HepG2 (cell line): ENCODE measurements around the gene NCOA6. TPM values are rescaled to one million over a fixed set of nuclear protein-coding genes. Genes with fewer than 3 reads are reported as not detected.

ENCODE experiments used
- ATAC-seq: fragments of 200-7000 bp; cut with Tn5 transposase; 3 replicates; pipeline ENCODE4 v1.9.1; 2020; ENCODE audit warnings: mild to moderate bottlenecking, moderate library complexity
- BruUV-seq: library from RNA; stranded (reverse); fragments of 400-500 nt; replicated peaks from 2 replicates; lab custom pipeline; 2021; lab: Mats Ljungman, UMichigan
- CTCF ChIA-PET: fragments of 300-600 bp; formaldehyde crosslinking; extraction: SDS; loops from one replicate; lab custom pipeline; 2021; ENCODE audit warnings: low total read pairs, inconsistent platforms, low intra/inter-chr PET ratio; lab: Yijun Ruan, JAX
- POLR2A ChIA-PET: fragments of 350-600 bp; sonication (Branson Sonifier 250); formaldehyde crosslinking; loops from one replicate; lab custom pipeline; 2020; ENCODE audit warnings: antibody characterized with exemption, inconsistent platforms; lab: Yijun Ruan, JAX
- DNase-seq: peaks from one replicate; pipeline ENCODE4 v3.0.0-alpha.2; 2015; ENCODE audit warnings: low spot score
- FAIRE-seq: peaks from 3 replicates; lab custom pipeline; 2011; peaks lifted over from hg19 to GRCh38; lab: Jason Lieb, UNC
- H2AFZ ChIP-seq: one replicate; pipeline ENCODE4 v1.6.1; 2011; ENCODE audit warnings: low read length, inconsistent platforms
- H3K27ac ChIP-seq: fragments of 300-600 bp; 3 replicates; pipeline ENCODE4 v1.8.0; 2011; ENCODE audit warnings: mixed run types, mild to moderate bottlenecking, mixed read lengths, low read length, inconsistent platforms; ENCODE audit not compliant: insufficient read depth; ENCODE audit errors: extremely low read length
- H3K27me3 ChIP-seq, 2 experiments: fragments of 200-600 bp in 1 of 2; 2 replicates in 1 of 2; 3 replicates in 1 of 2; pipeline versions ENCODE4 v1.6.0 to v1.8.0; 2011; ENCODE audit warnings: low read length in 2 of 2, mild to moderate bottlenecking in 2 of 2, moderate library complexity in 2 of 2, inconsistent platforms in 1 of 2; ENCODE audit not compliant: insufficient read depth in 2 of 2, control insufficient read depth in 1 of 2
- H3K36me3 ChIP-seq, 2 experiments: fragments of 200-600 bp in 1 of 2; replicated peaks in 1 of 2; 2 replicates in 1 of 2; 3 replicates in 1 of 2; pipeline versions ENCODE4 v1.5.1 to v1.8.0; 2011; ENCODE audit warnings: low read length in 2 of 2, inconsistent platforms in 1 of 2; ENCODE audit not compliant: insufficient read depth in 2 of 2, control insufficient read depth in 1 of 2
- H3K4me1 ChIP-seq: 2 replicates; pipeline ENCODE4 v1.5.1; 2012; ENCODE audit warnings: low read length, inconsistent platforms; ENCODE audit not compliant: insufficient read depth
- H3K4me2 ChIP-seq: 2 replicates; pipeline ENCODE4 v1.6.0; 2011; ENCODE audit warnings: low read depth, low read length, inconsistent platforms
- H3K4me3 ChIP-seq, 3 experiments: fragments of 200-600 bp in 1 of 3; sonication (generic), shearing (Covaris generic) in 1 of 3; replicated peaks in 1 of 3; 2 replicates each; pipeline ENCODE4 v1.5.1; 2011 to 2016; ENCODE audit warnings: low read length in 3 of 3, inconsistent platforms in 2 of 3, low read depth in 2 of 3, mild to moderate bottlenecking in 2 of 3, control low read depth in 1 of 3, mixed read lengths in 1 of 3; ENCODE audit not compliant: insufficient read depth in 1 of 3
- H3K79me2 ChIP-seq: one replicate; pipeline ENCODE4 v1.6.1; 2011; ENCODE audit warnings: low read length, inconsistent platforms; ENCODE audit not compliant: insufficient read depth
- H3K9ac ChIP-seq: 2 replicates; pipeline ENCODE4 v1.6.0; 2011; ENCODE audit warnings: mild to moderate bottlenecking, low read depth, low read length, inconsistent platforms; ENCODE audit not compliant: insufficient read depth
- H3K9me3 ChIP-seq: 2 replicates; pipeline ENCODE4 v1.5.1; 2012; ENCODE audit warnings: mild to moderate bottlenecking, low read length
- H4K20me1 ChIP-seq: 2 replicates; pipeline ENCODE4 v1.6.0; 2011; ENCODE audit warnings: inconsistent platforms, mild to moderate bottlenecking, low read length, moderate library complexity; ENCODE audit not compliant: insufficient read depth
- HBP1 ChIP-seq: IDR thresholded peaks from 2 replicates; pipeline ENCODE4 v1.6.1; 2016; ENCODE audit warnings: low read depth, control low read depth
- HOXA9 ChIP-seq: sonication (generic); formaldehyde crosslinking; IDR thresholded peaks from 2 replicates; pipeline ENCODE4 v1.8.1; 2022; ENCODE audit warnings: missing genetic modification reagents, mild to moderate bottlenecking, moderate library complexity, borderline replicate concordance
- KLF9 ChIP-seq: IDR thresholded peaks from 2 replicates; pipeline ENCODE4 v1.6.1; 2016; ENCODE audit warnings: low read depth
- MEIS2 ChIP-seq: sonication (generic); formaldehyde crosslinking; IDR thresholded peaks from 2 replicates; pipeline ENCODE4 v1.9.0; 2021; ENCODE audit warnings: mild to moderate bottlenecking, missing genetic modification reagents
- MTERF4 ChIP-seq: sonication (generic); formaldehyde crosslinking; IDR thresholded peaks from 2 replicates; pipeline ENCODE4 v1.8.0; 2023; ENCODE audit warnings: mild to moderate bottlenecking, missing genetic modification reagents
- NONO ChIP-seq, 2 experiments: fragments of 450-650 bp in 1 of 2; sonication (generic) in 1 of 2; formaldehyde crosslinking in 1 of 2; IDR thresholded peaks in 1 of 2; conservative IDR thresholded peaks in 1 of 2; 2 replicates each; pipeline versions ENCODE4 v1.6.1 to v1.8.0; 2017 to 2022; ENCODE audit warnings: mild to moderate bottlenecking in 1 of 2, missing genetic modification reagents in 1 of 2, moderate library complexity in 1 of 2
- SALL2 ChIP-seq: sonication (generic); formaldehyde crosslinking; IDR thresholded peaks from 2 replicates; pipeline ENCODE4 v1.8.1; 2023; ENCODE audit warnings: mild to moderate bottlenecking, missing genetic modification reagents, inconsistent platforms
- SKIL ChIP-seq: sonication (generic); formaldehyde crosslinking; IDR thresholded peaks from 2 replicates; pipeline ENCODE4 v1.8.0; 2022; ENCODE audit warnings: missing genetic modification reagents, mild to moderate bottlenecking, moderate library complexity, borderline replicate concordance
- TMF1 ChIP-seq: sonication (generic); formaldehyde crosslinking; IDR thresholded peaks from 2 replicates; pipeline ENCODE4 v1.8.1; 2022; ENCODE audit warnings: low read depth, missing genetic modification reagents
- YEATS4 ChIP-seq: sonication (generic); formaldehyde crosslinking; IDR thresholded peaks from 2 replicates; pipeline ENCODE4 v1.4.0; 2020; ENCODE audit warnings: missing genetic modification reagents, borderline replicate concordance
- ZNF468 ChIP-seq: sonication (generic); formaldehyde crosslinking; IDR thresholded peaks from 2 replicates; pipeline ENCODE4 v1.8.0; 2022; ENCODE audit warnings: mild to moderate bottlenecking, moderate library complexity, missing genetic modification reagents
- ZNF510 ChIP-seq: sonication (generic); formaldehyde crosslinking; IDR thresholded peaks from 2 replicates; pipeline ENCODE4 v1.4.0; 2020; ENCODE audit warnings: low read depth, mild to moderate bottlenecking, missing genetic modification reagents
- ZNF572 ChIP-seq: sonication (generic); formaldehyde crosslinking; IDR thresholded peaks from 2 replicates; pipeline ENCODE4 v1.5.1; 2020; ENCODE audit warnings: mild to moderate bottlenecking, missing genetic modification reagents
- ZNF616 ChIP-seq: sonication (generic); formaldehyde crosslinking; IDR thresholded peaks from 2 replicates; pipeline ENCODE4 v1.5.0; 2020; ENCODE audit warnings: low read depth, mild to moderate bottlenecking, missing genetic modification reagents
- ZNF879 ChIP-seq: sonication (generic); formaldehyde crosslinking; IDR thresholded peaks from 2 replicates; pipeline ENCODE4 v1.8.1; 2023; ENCODE audit warnings: missing genetic modification reagents
- ZSCAN29 ChIP-seq: sonication (generic); formaldehyde crosslinking; conservative IDR thresholded peaks from 2 replicates; pipeline ENCODE4 v1.4.0; 2020; ENCODE audit warnings: mild to moderate bottlenecking, missing genetic modification reagents
- WGBS: methylation state at CpG from one replicate; pipeline ENCODE4 v1.1.6; 2017; ENCODE audit warnings: low lambda C conversion rate; 5-methylcytosine and 5-hydroxymethylcytosine counted together
- in situ Hi-C: cut with HindIII; loops from 2 replicates; pipeline ENCODE4 v1.10.0; 2017; ENCODE audit warnings: low pct_unique_long_range_greater_than_20kb; ENCODE audit not compliant: extremely low pct_ligation_motif_present
- intact Hi-C: fragments of 100-400 bp; cut with micrococcal nuclease; formaldehyde crosslinking; loops from one replicate; pipeline ENCODE4 v1.10.0; 2022; ENCODE audit not compliant: unreplicated experiment
- polyA plus RNA-seq, 8 experiments: library from polyadenylated mRNA; depleted of rRNA in 3 of 8; stranded (reverse) in 7 of 8; unstranded in 1 of 8; fragments of >200 nt; fragmentation: Illumina TruSeq in 4 of 8; extraction: Trizol in 4 of 8; gene quantifications; 2 replicates each; pipeline versions ENCODE4 v1.2.1 to v1.2.3, GENCODE V29; 2011 to 2016; ENCODE audit warnings: low read depth in 4 of 8, missing spikeins in 1 of 8, mixed read lengths in 1 of 8; ENCODE audit not compliant: insufficient read depth in 1 of 8
- total RNA-seq, 5 experiments: library from RNA; depleted of rRNA; stranded (reverse); fragments of >200 nt; fragmentation: Illumina TruSeq; extraction: Trizol; gene quantifications; 2 replicates each; pipeline ENCODE4 v1.2.3, GENCODE V29; 2016; ENCODE audit warnings: low read depth in 1 of 5
- TF ChIP-seq, protein P1 (sequence below): IDR thresholded peaks from 2 replicates; pipeline ENCODE4 v1.6.1; 2016; ENCODE audit warnings: low read depth, borderline replicate concordance

NCOA6 gene
- total and polyA plus RNA-seq, 2 of the 13 experiments (the other 11 are each of a cell fraction or from before 2014, with no cell fraction given) = 11.2 to 29.3 TPM

GRCh38 chr20:34705008-34705396 lies 120.4 kb downstream of the NCOA6 start:
- no peaks in the 10 kb centered on the region for H3K36me3 ChIP-seq
- TSS peak; percentile 70 for BruUV-seq
- DNase-seq (no peak), ATAC-seq (peak; percentile 0), FAIRE-seq (no peak)
- H4K20me1 ChIP-seq = no peaks in the 10 kb centered on the region
- 6% methylated on average over 5 of the region's 5 CpGs for WGBS
- peak overlapping the region; percentile 96 for H3K9ac ChIP-seq
- H3K4me2 ChIP-seq = peak overlapping the region; percentile 97
- peaks cover 15% of the 10 kb centered on the region for H3K79me2 ChIP-seq
- POLR2A ChIA-PET = interaction anchor here (1.0 to 7.9 kb wide), 9 partner anchors 12 to 189 kb away, joined by 3 to 168 read pairs (median 9); partner anchors contain the start of genes DYNLRB1 and PIGU
- CTCF ChIA-PET = no interaction called here
- H3K9me3 ChIP-seq = no peaks in the 10 kb centered on the region
- H3K4me3 ChIP-seq = peak overlapping the region; percentile 82 to 98 (median 84)
- intact Hi-C loops (loop anchor here (5.0 to 10.0 kb wide), 3 partner anchors 60 to 168 kb away; no protein-coding TSS in a partner anchor), in situ Hi-C loops (loop anchor here (10.0 kb wide), 1 partner anchor 400 kb away; the partner anchor contains the start of gene AHCY)
- H3K4me1 ChIP-seq = peaks cover 63% of the 10 kb centered on the region
- no peak overlapping the region for H2AFZ ChIP-seq
- H3K27ac ChIP-seq = peak overlapping the region; percentile 92
- no peaks in the 10 kb centered on the region; a peak in 1 of 5 replicates for H3K27me3 ChIP-seq
- TF ChIP-seq KLF9 (CRISPR knock-in tag) (no peak), TMF1 (no peak), ZNF879 (CRISPR knock-in tag) (no peak; the same call in 1 of the 2 replicates), ZNF468 (CRISPR knock-in tag) (no peak), SKIL (CRISPR knock-in tag) (peak; percentile 36; the same call in 1 of the 2 replicates), HOXA9 (CRISPR knock-in tag) (no peak), ZSCAN29 (CRISPR knock-in tag) (peak; percentile 12; the same call in 1 of the 2 replicates), ZNF510 (no peak), NONO (IDR thresholded peaks at IDR 0.05) (no peak), NONO (CRISPR knock-in tag; conservative IDR thresholded peaks at IDR 0.05) (peak; percentile 61; the same call in 1 of the 2 replicates), YEATS4 (CRISPR knock-in tag) (no peak), HBP1 (CRISPR knock-in tag) (no peak; the same call in 1 of the 2 replicates), MTERF4 (peak; percentile 91), SALL2 (CRISPR knock-in tag) (peak; percentile 17; the same call in 1 of the 2 replicates), ZNF572 (CRISPR knock-in tag) (0 out of 2 replicates have a peak, but pooled peaks have one; percentile 0), MEIS2 (0 out of 2 replicates have a peak, but pooled peaks have one; percentile 16), ZNF616 (0 out of 2 replicates have a peak, but pooled peaks have one; percentile 6)
- TF ChIP-seq, protein P1, sequence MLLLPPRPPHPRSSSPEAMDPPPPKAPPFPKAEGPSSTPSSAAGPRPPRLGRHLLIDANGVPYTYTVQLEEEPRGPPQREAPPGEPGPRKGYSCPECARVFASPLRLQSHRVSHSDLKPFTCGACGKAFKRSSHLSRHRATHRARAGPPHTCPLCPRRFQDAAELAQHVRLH (CRISPR knock-in tag) = peak; percentile 0
